SK-N-SH (cell line): Measurements from ENCODE around the gene PCDHGA9. TPM values are rescaled to one million over a fixed set of nuclear protein-coding genes. Genes with fewer than 3 reads are reported as not detected.
A peak's percentile ranks its signal among the peaks of the same experiment; 100 is the strongest.

ENCODE experiments used
- CTCF ChIA-PET: fragments of 300-600, 350-600 bp; formaldehyde crosslinking; extraction: SDS; loops from one replicate; lab custom pipeline; 2021; lab: Yijun Ruan, JAX
- POLR2A ChIA-PET: fragments of 350-600 bp; sonication (Branson Sonifier 250); formaldehyde crosslinking; extraction: SDS; loops from one replicate; lab custom pipeline; 2020; ENCODE audit warnings: antibody characterized with exemption, inconsistent platforms; lab: Yijun Ruan, JAX
- DNase-seq: peaks from one replicate; pipeline ENCODE4 v3.0.0; 2012
- H2AFZ ChIP-seq: fragments of 200-600 bp; sonication (generic); 2 replicates; pipeline ENCODE4 v1.8.1; 2016; ENCODE audit warnings: antibody characterized with exemption, mild to moderate bottlenecking, low read depth
- H3F3A ChIP-seq: fragments of 200-600 bp; sonication (generic); replicated peaks from 2 replicates; pipeline ENCODE3; 2016; ENCODE audit warnings: antibody characterized with exemption, mild to moderate bottlenecking; ENCODE audit not compliant: insufficient read depth
- H3K27ac ChIP-seq, 2 experiments: fragments of 200-500 bp in 1 of 2; fragments of 200-600 bp in 1 of 2; sonication (Bioruptor generic) in 1 of 2; sonication (generic), shearing (Covaris generic) in 1 of 2; 2 replicates each; pipeline versions ENCODE4 v1.5.1 to v1.6.1; 2014 to 2016; ENCODE audit warnings: low read depth in 2 of 2, inconsistent platforms in 1 of 2, low read length in 1 of 2, mild to moderate bottlenecking in 1 of 2, mixed read lengths in 1 of 2
- H3K27me3 ChIP-seq: fragments of 200-600 bp; sonication (generic), shearing (Covaris generic); 2 replicates; pipeline ENCODE4 v1.6.1; 2016; ENCODE audit warnings: mixed run types; ENCODE audit not compliant: insufficient read depth
- H3K36me3 ChIP-seq, 2 experiments: fragments of 200-500 bp in 1 of 2; fragments of 200-600 bp in 1 of 2; sonication (Bioruptor generic) in 1 of 2; sonication (generic) in 1 of 2; replicated peaks in 1 of 2; 2 replicates each; pipeline versions ENCODE3 to v1.5.1; 2014 to 2016; ENCODE audit warnings: low read length in 1 of 2, mild to moderate bottlenecking in 1 of 2; ENCODE audit not compliant: insufficient read depth in 2 of 2, control insufficient read depth in 1 of 2
- H3K4me1 ChIP-seq, 2 experiments: fragments of 200-500 bp in 1 of 2; fragments of 200-600 bp in 1 of 2; sonication (Bioruptor generic) in 1 of 2; sonication (generic), shearing (Covaris generic) in 1 of 2; 2 replicates each; pipeline versions ENCODE4 v1.5.1 to v1.6.1; 2014 to 2016; ENCODE audit warnings: low read depth in 1 of 2, low read length in 1 of 2, mixed run types in 1 of 2; ENCODE audit not compliant: insufficient read depth in 2 of 2, control insufficient read depth in 1 of 2
- H3K4me2 ChIP-seq: fragments of 200-600 bp; sonication (generic), shearing (Covaris generic); 2 replicates; pipeline ENCODE4 v1.6.1; 2017; ENCODE audit warnings: mixed run types
- H3K4me3 ChIP-seq, 2 experiments: fragments of 200-500 bp in 1 of 2; fragments of 200-600 bp in 1 of 2; sonication (Bioruptor generic) in 1 of 2; sonication (generic), shearing (Covaris generic) in 1 of 2; 2 replicates each; pipeline versions ENCODE4 v1.5.1 to v1.8.1; 2014 to 2016; ENCODE audit warnings: low read depth in 2 of 2, inconsistent platforms in 1 of 2, low read length in 1 of 2, mild to moderate bottlenecking in 1 of 2, mixed read lengths in 1 of 2, moderate library complexity in 1 of 2
- H3K79me2 ChIP-seq: fragments of 200-600 bp; sonication (generic); 2 replicates; pipeline ENCODE4 v1.8.1; 2017; ENCODE audit warnings: mild to moderate bottlenecking; ENCODE audit not compliant: insufficient read depth
- H3K9ac ChIP-seq: fragments of 200-600 bp; sonication (generic); 2 replicates; pipeline ENCODE4 v1.6.1; 2017; ENCODE audit warnings: mixed run types
- H3K9me2 ChIP-seq: fragments of 200-600 bp; sonication (generic); 2 replicates; pipeline ENCODE4 v1.6.1; 2017; ENCODE audit warnings: mixed run types
- H3K9me3 ChIP-seq: fragments of 200-600 bp; sonication (generic); 2 replicates; pipeline ENCODE4 v1.6.1; 2017; ENCODE audit warnings: mixed run types, mild to moderate bottlenecking, moderate library complexity
- H4K20me1 ChIP-seq: fragments of 200-600 bp; sonication (generic); 2 replicates; pipeline ENCODE4 v1.6.1; 2017; ENCODE audit warnings: mild to moderate bottlenecking, mixed run types; ENCODE audit not compliant: insufficient read depth
- ELF1 ChIP-seq: IDR thresholded peaks from 2 replicates; pipeline ENCODE4 v1.4.0; 2012
- EP300 ChIP-seq, 2 experiments: IDR thresholded peaks; 2 replicates each; pipeline versions ENCODE4 v1.4.0 to v1.6.1; 2012; ENCODE audit warnings: borderline replicate concordance in 1 of 2, low read depth in 1 of 2, low read length in 1 of 2
- GABPA ChIP-seq: IDR thresholded peaks from 2 replicates; pipeline ENCODE4 v1.4.0; 2012; ENCODE audit warnings: low read depth, mild to moderate bottlenecking
- GATA2 ChIP-seq: sonication (generic); formaldehyde crosslinking; IDR thresholded peaks from 2 replicates; pipeline ENCODE4 v1.5.0; 2020; ENCODE audit warnings: mild to moderate bottlenecking, missing genetic modification reagents
- IRF3 ChIP-seq: fragments of 150-350 bp; IDR thresholded peaks from 2 replicates; pipeline ENCODE4 v1.6.1; 2016; ENCODE audit warnings: mild to moderate bottlenecking, low read depth, low read length
- MEF2A ChIP-seq: IDR thresholded peaks from 2 replicates; pipeline ENCODE4 v1.4.0; 2012; ENCODE audit warnings: low read depth, borderline replicate concordance
- NFIC ChIP-seq: IDR thresholded peaks from 2 replicates; pipeline ENCODE4 v1.4.0; 2012; ENCODE audit warnings: borderline replicate concordance
- NRF1 ChIP-seq: IDR thresholded peaks from 2 replicates; pipeline ENCODE4 v1.6.1; 2012; ENCODE audit warnings: low read depth, mild to moderate bottlenecking, low read length
- POLR2AphosphoS5 ChIP-seq: IDR thresholded peaks from 2 replicates; pipeline ENCODE4 v1.6.1; 2012; ENCODE audit warnings: low read depth, low read length
- RAD21 ChIP-seq: IDR thresholded peaks from 2 replicates; pipeline ENCODE4 v1.6.1; 2012; ENCODE audit warnings: mild to moderate bottlenecking, low read length
- RCOR1 ChIP-seq: fragments of 150-350 bp; IDR thresholded peaks from 2 replicates; pipeline ENCODE4 v1.6.1; 2017; ENCODE audit warnings: antibody characterized with exemption, low read length
- SMC3 ChIP-seq: IDR thresholded peaks from 2 replicates; pipeline ENCODE4 v1.6.1; 2012; ENCODE audit warnings: low read depth, low read length, improper control_type of control experiment
- TCF12 ChIP-seq: IDR thresholded peaks from 2 replicates; pipeline ENCODE4 v1.4.0; 2012
- TEAD4 ChIP-seq: IDR thresholded peaks from 2 replicates; pipeline ENCODE4 v1.4.0; 2012; ENCODE audit warnings: mild to moderate bottlenecking, borderline replicate concordance; ENCODE audit not compliant: insufficient read depth
- YY1 ChIP-seq: IDR thresholded peaks from 2 replicates; pipeline ENCODE4 v1.4.0; 2012; ENCODE audit warnings: low read depth, mild to moderate bottlenecking
- WGBS: methylation state at CpG from one replicate; pipeline ENCODE4 v1.1.6; 2017; ENCODE audit warnings: low lambda C conversion rate; 5-methylcytosine and 5-hydroxymethylcytosine counted together
- polyA plus RNA-seq, 3 experiments: library from polyadenylated mRNA; depleted of rRNA; stranded (reverse); fragments of >200 nt; gene quantifications; 2 replicates each; pipeline ENCODE4 v1.2.3, GENCODE V29; 2012
- TF ChIP-seq, protein P1 (sequence below): IDR thresholded peaks from 2 replicates; pipeline ENCODE4; 2012
- TF ChIP-seq, protein P2 (sequence below): IDR thresholded peaks from 2 replicates; pipeline ENCODE4 v1.4.0; 2012; ENCODE audit warnings: low read depth, borderline replicate concordance
- TF ChIP-seq, protein P3 (sequence below): fragments of 200-600 bp; sonication (generic); IDR thresholded peaks from 2 replicates; pipeline ENCODE4 v1.6.1; 2017; ENCODE audit warnings: antibody characterized with exemption, mild to moderate bottlenecking, moderate library complexity

The PCDHGA9 gene
- polyA plus RNA-seq, 1 of the 3 experiments (the other 2 are of a cell fraction), result 0.16 TPM

- no peak for DNase-seq
- Histone ChIP-seq H4K20me1 (no peaks in the 10 kb centered on the region), H3K4me1 (no peaks in the 10 kb centered on the region), H3F3A (no peaks in the 10 kb centered on the region), H3K4me2 (no peak overlapping the region), H3K36me3 (peaks cover 0 to 16% of the 10 kb centered on the region in 2 experiments), H3K9me2 (no peaks in the 10 kb centered on the region), H3K79me2 (no peaks in the 10 kb centered on the region), H3K27me3 (no peaks in the 10 kb centered on the region), H3K4me3 (no peak overlapping the region; a peak in 1 of 4 replicates), H3K9me3 (peaks cover 7% of the 10 kb centered on the region), H3K9ac (no peak overlapping the region), H3K27ac (no peak overlapping the region), H2AFZ (no peak overlapping the region)
- POLR2A ChIA-PET, result no interaction called here
- CTCF ChIA-PET, result interaction anchor here (0.7 to 2.8 kb wide), 6 partner anchors 11 to 192 kb away, joined by 3 to 11 read pairs (median 4); partner anchors contain the start of gene TAF7
- 85% methylated on average over 58 of the region's 69 CpGs for WGBS
- no peak for TF ChIP-seq MEF2A
- TF ChIP-seq RCOR1, result no peak
- TF ChIP-seq, protein P1, sequence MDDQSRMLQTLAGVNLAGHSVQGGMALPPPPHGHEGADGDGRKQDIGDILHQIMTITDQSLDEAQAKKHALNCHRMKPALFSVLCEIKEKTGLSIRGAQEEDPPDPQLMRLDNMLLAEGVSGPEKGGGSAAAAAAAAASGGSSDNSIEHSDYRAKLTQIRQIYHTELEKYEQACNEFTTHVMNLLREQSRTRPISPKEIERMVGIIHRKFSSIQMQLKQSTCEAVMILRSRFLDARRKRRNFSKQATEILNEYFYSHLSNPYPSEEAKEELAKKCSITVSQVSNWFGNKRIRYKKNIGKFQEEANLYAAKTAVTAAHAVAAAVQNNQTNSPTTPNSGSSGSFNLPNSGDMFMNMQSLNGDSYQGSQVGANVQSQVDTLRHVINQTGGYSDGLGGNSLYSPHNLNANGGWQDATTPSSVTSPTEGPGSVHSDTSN, result no peak
- no peak for TF ChIP-seq NFIC
- no peak for TF ChIP-seq ELF1
- TF ChIP-seq GATA2 (CRISPR knock-in tag), result no peak
- TF ChIP-seq YY1, result no peak
- TF ChIP-seq NRF1, result no peak
- TF ChIP-seq TCF12, result no peak
- no peak for TF ChIP-seq SMC3
- no peak for TF ChIP-seq EP300 (IDR thresholded peaks at IDR 0.05; ENCODE audit: borderline replicate concordance in 1 of 2, low read depth in 1 of 2, low read length in 1 of 2)
These were observed 30.8 kb upstream of the PCDHGA9 start for GRCh38 chr5:141371572-141372475.

- no peak within 1 kb of the TSS for H3K9ac ChIP-seq
- H2AFZ ChIP-seq, result no peak within 1 kb of the TSS
- H3F3A ChIP-seq, result no peaks in the 10 kb centered on the region
- no peak within 1 kb of the TSS for H3K4me2 ChIP-seq
- no peaks in the 10 kb centered on the region for H3K4me1 ChIP-seq
- no peaks in the 10 kb centered on the region for H3K9me2 ChIP-seq
- H3K9me3 ChIP-seq, result no peaks in the 10 kb centered on the region; the same call in 1 of the 2 replicates
- ChIA-PET CTCF (interaction anchor here (0.9 to 1.8 kb wide), 5 partner anchors 12 to 193 kb away, joined by 3 to 8 read pairs (median 4); partner anchors contain the start of gene PCDHB14), POLR2A (no interaction called here)
- 67% methylated on average over 27 of the region's 27 CpGs for WGBS
- H4K20me1 ChIP-seq, result no peaks in the 10 kb centered on the region
- DNase-seq, result no peak
- H3K27me3 ChIP-seq, result no peaks in the 10 kb centered on the region
- H3K27ac ChIP-seq, result no peak within 1 kb of the TSS
- no peaks in the 10 kb centered on the region for H3K79me2 ChIP-seq
- H3K4me3 ChIP-seq, result no peak within 1 kb of the TSS; a peak in 1 of 4 replicates
- TF ChIP-seq GATA2 (CRISPR knock-in tag), result no peak
- TF ChIP-seq EP300 (IDR thresholded peaks at IDR 0.05; ENCODE audit: borderline replicate concordance in 1 of 2, low read depth in 1 of 2, low read length in 1 of 2), result no peak
- no peak for TF ChIP-seq POLR2AphosphoS5
- TF ChIP-seq, protein P2, sequence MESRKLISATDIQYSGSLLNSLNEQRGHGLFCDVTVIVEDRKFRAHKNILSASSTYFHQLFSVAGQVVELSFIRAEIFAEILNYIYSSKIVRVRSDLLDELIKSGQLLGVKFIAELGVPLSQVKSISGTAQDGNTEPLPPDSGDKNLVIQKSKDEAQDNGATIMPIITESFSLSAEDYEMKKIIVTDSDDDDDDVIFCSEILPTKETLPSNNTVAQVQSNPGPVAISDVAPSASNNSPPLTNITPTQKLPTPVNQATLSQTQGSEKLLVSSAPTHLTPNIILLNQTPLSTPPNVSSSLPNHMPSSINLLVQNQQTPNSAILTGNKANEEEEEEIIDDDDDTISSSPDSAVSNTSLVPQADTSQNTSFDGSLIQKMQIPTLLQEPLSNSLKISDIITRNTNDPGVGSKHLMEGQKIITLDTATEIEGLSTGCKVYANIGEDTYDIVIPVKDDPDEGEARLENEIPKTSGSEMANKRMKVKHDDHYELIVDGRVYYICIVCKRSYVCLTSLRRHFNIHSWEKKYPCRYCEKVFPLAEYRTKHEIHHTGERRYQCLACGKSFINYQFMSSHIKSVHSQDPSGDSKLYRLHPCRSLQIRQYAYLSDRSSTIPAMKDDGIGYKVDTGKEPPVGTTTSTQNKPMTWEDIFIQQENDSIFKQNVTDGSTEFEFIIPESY, result no peak
- TF ChIP-seq, protein P3, sequence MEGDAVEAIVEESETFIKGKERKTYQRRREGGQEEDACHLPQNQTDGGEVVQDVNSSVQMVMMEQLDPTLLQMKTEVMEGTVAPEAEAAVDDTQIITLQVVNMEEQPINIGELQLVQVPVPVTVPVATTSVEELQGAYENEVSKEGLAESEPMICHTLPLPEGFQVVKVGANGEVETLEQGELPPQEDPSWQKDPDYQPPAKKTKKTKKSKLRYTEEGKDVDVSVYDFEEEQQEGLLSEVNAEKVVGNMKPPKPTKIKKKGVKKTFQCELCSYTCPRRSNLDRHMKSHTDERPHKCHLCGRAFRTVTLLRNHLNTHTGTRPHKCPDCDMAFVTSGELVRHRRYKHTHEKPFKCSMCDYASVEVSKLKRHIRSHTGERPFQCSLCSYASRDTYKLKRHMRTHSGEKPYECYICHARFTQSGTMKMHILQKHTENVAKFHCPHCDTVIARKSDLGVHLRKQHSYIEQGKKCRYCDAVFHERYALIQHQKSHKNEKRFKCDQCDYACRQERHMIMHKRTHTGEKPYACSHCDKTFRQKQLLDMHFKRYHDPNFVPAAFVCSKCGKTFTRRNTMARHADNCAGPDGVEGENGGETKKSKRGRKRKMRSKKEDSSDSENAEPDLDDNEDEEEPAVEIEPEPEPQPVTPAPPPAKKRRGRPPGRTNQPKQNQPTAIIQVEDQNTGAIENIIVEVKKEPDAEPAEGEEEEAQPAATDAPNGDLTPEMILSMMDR, result peak; percentile 52
- TF ChIP-seq GABPA, result no peak
- no peak for TF ChIP-seq TCF12
- TF ChIP-seq TEAD4, result no peak
- no peak for TF ChIP-seq IRF3
- TF ChIP-seq RAD21, result peak; percentile 45
- H3K36me3 ChIP-seq, result peaks cover 0 to 14% of the 10 kb centered on the region in 2 experiments
These were observed 28.8 kb upstream of the PCDHGA9 start, which contains the start of gene PCDHGA6 for GRCh38 chr5:141373673-141374317. TSS of gene PCDHGA6 (plus strand) at chr5:141373891. CDS start at chr5:141374084, 193 bp downstream.
